Right kidney (tissue), 1 donor: ENCODE data around the gene CHRNA9.

ENCODE experiments used
- DNase-seq: peaks from one replicate; pipeline ENCODE4 v3.0.0-alpha.2; 2016

Gene CHRNA9

GRCh38 chr4:40347472-40347871 is 12.3 kb downstream of the CHRNA9 start:
- no peak for DNase-seq

- no peak for DNase-seq
These were observed 12.9 kb downstream of the CHRNA9 start for GRCh38 chr4:40348000-40348399.

- DNase-seq = no peak
These were observed 14.5 kb downstream of the CHRNA9 start for GRCh38 chr4:40349561-40350198.

- no peak for DNase-seq
These were observed 15.6 kb downstream of the CHRNA9 start for GRCh38 chr4:40350627-40351227.

GRCh38 chr4:40354158-40354557 is 19.0 kb downstream of the CHRNA9 start:
- DNase-seq = no peak

DNA sequence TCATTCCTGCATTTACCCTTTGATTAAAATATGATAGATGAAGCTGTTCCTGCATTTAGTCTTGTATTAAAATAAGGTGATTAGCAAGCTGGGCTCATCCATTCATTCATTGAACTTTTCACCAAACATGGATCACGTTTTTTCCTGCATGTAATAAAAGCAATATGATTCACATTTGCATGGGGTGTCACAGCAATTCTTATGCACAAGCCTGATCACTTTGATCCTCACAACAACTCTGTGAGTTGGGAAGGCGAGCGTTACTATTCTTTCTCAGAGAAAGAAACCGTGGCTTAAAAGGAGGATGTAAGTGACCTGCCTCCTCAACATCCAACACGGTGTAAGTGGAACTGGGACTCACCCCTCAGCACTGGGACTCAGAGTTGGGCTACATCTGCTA is 20.0 kb downstream of the CHRNA9 start:
- no peak for DNase-seq

- DNase-seq = no peak
These were observed 22.6 kb downstream of the CHRNA9 start for GRCh38 chr4:40357738-40358137.

DNA sequence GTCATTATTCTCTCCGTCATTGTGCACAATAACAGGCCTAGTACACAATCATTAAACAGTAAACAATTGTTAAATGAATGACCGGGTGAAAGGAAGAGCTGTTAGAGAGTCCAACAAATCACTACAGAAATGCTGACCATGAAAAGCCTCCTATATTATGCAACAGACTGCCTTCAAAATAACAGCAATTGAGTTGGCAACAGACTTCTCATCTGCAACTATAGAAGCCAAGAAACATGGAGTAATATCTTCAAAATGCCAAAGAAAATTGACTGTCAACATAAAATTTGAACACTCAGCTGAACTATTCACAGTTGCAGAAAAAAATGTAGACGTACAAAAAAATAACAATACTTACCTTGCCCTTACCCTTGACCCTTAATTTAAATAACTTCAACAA is 26.2 kb downstream of the CHRNA9 start:
- DNase-seq = no peak

GRCh38 chr4:40363382-40363920 is 28.3 kb downstream of the CHRNA9 start:
- no peak for DNase-seq

- DNase-seq = no peak
These were observed 28.8 kb downstream of the CHRNA9 start for GRCh38 chr4:40363945-40364344.

GRCh38 chr4:40365766-40366165 is 30.6 kb downstream of the CHRNA9 start:
- DNase-seq = no peak

DNA sequence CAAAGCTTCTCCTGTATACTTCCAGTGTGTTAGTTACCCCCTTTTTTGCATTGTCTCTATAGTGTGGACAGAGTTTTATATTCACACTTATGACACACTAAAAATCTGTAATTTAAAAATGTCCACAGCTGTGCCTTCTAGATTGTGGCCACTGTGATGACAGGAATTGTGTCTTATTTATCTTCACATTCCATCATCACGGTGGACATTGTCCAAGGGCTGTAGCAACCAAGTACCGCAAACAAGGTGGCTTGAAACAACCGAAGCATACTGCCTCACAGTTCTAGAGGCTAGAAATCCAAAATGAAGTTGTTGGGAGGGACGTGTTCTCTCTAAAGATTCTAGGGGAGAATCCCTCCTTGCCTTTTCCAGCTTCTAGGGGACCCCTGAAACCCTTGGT is 32.3 kb downstream of the CHRNA9 start:
- no peak for DNase-seq

DNA sequence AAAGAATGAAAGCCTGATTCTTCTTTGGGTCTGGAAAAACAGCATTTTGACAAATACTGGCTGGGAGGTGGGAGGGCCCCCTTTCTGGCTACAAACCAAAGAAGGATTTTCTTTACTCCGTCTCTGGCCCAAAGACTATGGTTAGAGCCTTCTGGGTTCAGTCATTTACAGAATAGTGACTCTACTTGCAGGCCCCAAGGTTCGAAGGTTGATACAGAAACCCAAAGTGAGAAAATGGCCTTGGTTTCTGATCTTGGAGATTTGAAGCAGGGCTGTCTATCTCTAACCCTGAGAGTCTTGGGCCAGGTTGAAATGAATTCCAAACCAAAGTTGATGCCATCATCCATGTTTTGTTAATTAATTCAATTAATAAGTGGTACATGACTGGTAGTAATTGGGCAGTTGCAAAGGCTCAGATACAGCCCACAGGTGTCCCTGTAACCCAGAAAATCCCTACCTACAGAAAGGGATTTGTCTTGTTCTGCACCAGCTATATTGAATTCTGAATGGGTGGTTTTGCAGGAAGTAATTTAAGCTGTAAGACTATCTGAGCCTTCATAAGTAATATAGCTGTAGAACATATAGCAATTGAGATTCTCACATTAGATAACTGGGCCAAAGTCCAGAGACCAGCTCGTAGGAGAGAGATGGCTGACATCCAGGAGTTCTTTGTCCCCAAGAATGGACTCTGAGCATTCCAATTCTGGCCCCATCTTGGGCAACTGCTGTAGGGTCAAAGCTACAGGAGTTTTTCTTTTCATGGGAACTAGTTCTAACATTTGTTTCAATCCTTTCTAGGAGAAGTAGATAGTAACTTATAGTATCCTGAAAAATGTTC is 34.5 kb downstream of the CHRNA9 start:
- DNase-seq = no peak

GRCh38 chr4:40372651-40373050 is 37.5 kb downstream of the CHRNA9 start:
- DNase-seq = no peak

- no peak for DNase-seq
These were observed 38.5 kb downstream of the CHRNA9 start for GRCh38 chr4:40373636-40374035.

DNA sequence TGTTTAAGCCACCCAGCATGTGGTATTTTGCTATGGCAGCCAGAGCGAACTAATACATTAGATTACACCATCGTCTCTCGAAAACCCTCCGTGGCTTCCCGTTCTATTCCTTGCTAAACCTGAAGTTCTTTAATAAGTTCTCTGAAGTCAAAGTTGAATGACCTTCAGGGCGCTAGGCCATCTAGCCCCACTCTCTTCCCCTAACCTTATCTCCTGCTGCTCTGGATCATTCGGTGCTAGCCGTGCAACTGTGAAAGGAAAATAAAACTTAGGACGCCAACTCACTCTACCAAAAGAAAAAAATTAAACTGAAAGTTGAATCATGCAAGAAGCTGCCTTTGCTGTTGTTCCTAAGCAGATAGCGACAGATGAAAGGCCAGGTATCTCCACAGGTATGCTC is 40.0 kb downstream of the CHRNA9 start:
- DNase-seq = no peak

DNA sequence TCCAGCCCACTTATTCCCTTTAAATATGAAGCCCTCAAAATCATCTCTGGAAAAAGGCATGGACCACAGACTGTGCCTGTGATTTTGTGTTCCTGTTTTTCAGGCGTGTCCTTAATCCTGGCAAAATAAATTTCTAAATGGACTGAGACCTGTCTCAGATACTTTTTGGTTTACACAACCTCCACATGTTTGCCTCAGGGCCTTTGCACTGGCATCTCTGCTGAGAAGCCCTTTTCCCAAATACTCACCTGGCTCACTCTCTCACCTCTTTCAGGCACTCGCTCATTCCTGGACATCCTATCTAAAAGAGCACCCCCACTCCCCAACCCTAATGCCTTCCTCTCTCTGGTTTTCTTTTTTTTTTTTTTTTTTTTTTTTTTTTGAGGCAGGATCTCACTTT is 40.5 kb downstream of the CHRNA9 start:
- no peak for DNase-seq

GRCh38 chr4:40377512-40378365 is 42.6 kb downstream of the CHRNA9 start:
- DNase-seq = no peak

GRCh38 chr4:40378619-40379018 is 43.5 kb downstream of the CHRNA9 start:
- no peak for DNase-seq

DNA sequence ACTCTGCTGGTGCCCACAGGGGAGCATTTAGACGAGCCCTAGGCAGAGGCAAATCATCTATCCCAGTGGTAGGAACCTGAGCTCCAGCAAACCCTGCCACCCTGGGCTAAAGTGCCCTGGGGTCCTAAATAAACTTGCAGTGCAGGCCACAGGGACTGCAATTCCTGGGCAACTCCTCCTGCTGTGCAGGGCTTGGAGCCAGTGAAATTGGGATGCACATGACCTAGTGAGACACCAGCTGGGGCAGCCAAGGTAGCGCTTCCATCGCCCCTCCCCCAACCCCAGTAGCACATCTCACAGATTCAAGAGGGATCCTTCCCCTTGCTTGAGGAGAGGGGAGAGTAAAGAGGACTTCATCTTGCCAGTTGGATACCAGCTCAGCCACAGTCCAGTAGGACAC is 44.1 kb downstream of the CHRNA9 start:
- no peak for DNase-seq

- no peak for DNase-seq
These were observed 45.5 kb downstream of the CHRNA9 start for GRCh38 chr4:40380647-40381046.

- no peak for DNase-seq
These were observed 53.1 kb downstream of the CHRNA9 start for GRCh38 chr4:40388239-40388638.
